NCI-H2227 treated with DMSO at 0.1 percent for 48 hours (cell line): ENCODE measurements around the gene TMEM198.

ENCODE experiments used
- DNase-seq: peaks from one replicate; lab custom pipeline; 2025; lab: John Stamatoyannopoulos, UW

The TMEM198 gene

GRCh38 chr2:219578811-219579613 is 35.2 kb downstream of the TMEM198 start:
- no peak for DNase-seq

GRCh38 chr2:219581346-219581745 is 37.5 kb downstream of the TMEM198 start:
- no peak for DNase-seq

- DNase-seq = no peak
Observed at GRCh38 chr2:219591091-219591490, 47.3 kb downstream of the TMEM198 start.

GRCh38 chr2:219592736-219593135 is 48.9 kb downstream of the TMEM198 start:
- no peak for DNase-seq

GRCh38 chr2:219593154-219593553 is 49.3 kb downstream of the TMEM198 start:
- DNase-seq = no peak

- DNase-seq = peak; percentile 68
Observed at GRCh38 chr2:219595256-219595655, 51.4 kb downstream of the TMEM198 start.

GRCh38 chr2:219596954-219597551 is 53.2 kb downstream of the TMEM198 start:
- DNase-seq = peak; percentile 62

GRCh38 chr2:219597552-219598307 is 53.9 kb downstream of the TMEM198 start, which contains the start of gene STK11IP:
TSS of gene STK11IP (plus strand) at chr2:219597857. CDS start at chr2:219598120, 263 bp downstream.
- DNase-seq = peak; percentile 98

- no peak for DNase-seq
Observed at GRCh38 chr2:219598308-219599078, 54.7 kb downstream of the TMEM198 start.
